Panc1 (cell line): ENCODE measurements around the gene BRME1. TPM values are rescaled to one million over a fixed set of nuclear protein-coding genes. Genes with fewer than 3 reads are reported as not detected.

Experiments used
- ATAC-seq: fragments of 200-7000 bp; cut with Tn5 transposase; 2 replicates; pipeline ENCODE4 v1.9.1; 2020; ENCODE audit warnings: mild to moderate bottlenecking, moderate library complexity
- BruUV-seq: library from RNA; stranded (reverse); fragments of 400-500 nt; replicated peaks from 2 replicates; lab custom pipeline; 2021; lab: Mats Ljungman, UMichigan
- CTCF ChIA-PET: fragments of 300-600 bp; sonication (Branson Sonifier 250); formaldehyde crosslinking; loops from one replicate; lab custom pipeline; 2022; ENCODE audit warnings: antibody characterized with exemption; lab: Charles Lee
- POLR2A ChIA-PET: fragments of 300-600 bp; sonication (Branson Sonifier 250); formaldehyde crosslinking; loops from one replicate; lab custom pipeline; 2022; ENCODE audit warnings: antibody characterized with exemption; lab: Charles Lee
- DNase-seq: peaks from one replicate; pipeline ENCODE4 v3.0.0-alpha.2; 2010; ENCODE audit warnings: low read depth, low spot score
- H3K27ac ChIP-seq: 2 replicates; pipeline ENCODE4 v1.5.1; 2011; ENCODE audit warnings: mild to moderate bottlenecking, low read length, inconsistent platforms
- H3K27me3 ChIP-seq: fragments of 200-500 bp; sonication (Bioruptor generic); 2 replicates; pipeline ENCODE4 v1.6.0; 2014; ENCODE audit warnings: low read length, inconsistent platforms; ENCODE audit not compliant: control insufficient read depth, insufficient read depth
- H3K36me3 ChIP-seq: fragments of 200-500 bp; sonication (Bioruptor generic); 2 replicates; pipeline ENCODE4 v1.5.1; 2014; ENCODE audit warnings: inconsistent platforms, mild to moderate bottlenecking, low read length, moderate library complexity; ENCODE audit not compliant: control insufficient read depth, insufficient read depth
- H3K4me1 ChIP-seq: 2 replicates; pipeline ENCODE4 v1.5.1; 2011; ENCODE audit warnings: inconsistent platforms, mild to moderate bottlenecking, low read length, moderate library complexity; ENCODE audit not compliant: control insufficient read depth, insufficient read depth
- H3K4me3 ChIP-seq, 2 experiments: 2 replicates each; pipeline ENCODE4 v1.5.1; 2011 to 2012; ENCODE audit warnings: low read depth in 2 of 2, low read length in 2 of 2, mild to moderate bottlenecking in 2 of 2, inconsistent platforms in 1 of 2, moderate library complexity in 1 of 2
- H3K9me3 ChIP-seq: fragments of 200-500 bp; sonication (Bioruptor generic); 2 replicates; pipeline ENCODE4 v1.5.1; 2014; ENCODE audit warnings: low read depth, mild to moderate bottlenecking, inconsistent platforms, low read length, moderate library complexity; ENCODE audit not compliant: control insufficient read depth, insufficient read depth
- CTCF ChIP-seq: fragments of 450-650 bp; IDR thresholded peaks from 2 replicates; pipeline ENCODE4 v1.5.1; 2017; ENCODE audit warnings: mild to moderate bottlenecking
- POLR2AphosphoS5 ChIP-seq: IDR thresholded peaks from 2 replicates; pipeline ENCODE4 v1.6.1; 2012; ENCODE audit warnings: mild to moderate bottlenecking, low read depth, low read length, moderate library complexity
- SIN3A ChIP-seq: IDR thresholded peaks from 2 replicates; pipeline ENCODE4 v1.6.1; 2012; ENCODE audit warnings: low read depth, mild to moderate bottlenecking, low read length, moderate library complexity, borderline replicate concordance; ENCODE audit not compliant: insufficient read depth
- TCF7L2 ChIP-seq: IDR thresholded peaks from 2 replicates; pipeline ENCODE4 v1.6.1; 2011; ENCODE audit warnings: mild to moderate bottlenecking, low read depth, low read length, inconsistent platforms
- in situ Hi-C: cut with HindIII; loops from 2 replicates; pipeline ENCODE4 v1.10.0; 2016; ENCODE audit warnings: low sequenced_read_pairs, low pct_unique_long_range_greater_than_20kb
- intact Hi-C: fragments of 100-400 bp; cut with micrococcal nuclease; formaldehyde crosslinking; loops from one replicate; pipeline ENCODE4 v1.10.0; 2022; ENCODE audit not compliant: unreplicated experiment
- total RNA-seq: library from RNA; stranded (reverse); gene quantifications from one replicate; pipeline ENCODE4 v1.2.1, GENCODE V29; 2021; ENCODE audit not compliant: unreplicated experiment
- TF ChIP-seq, protein P1 (sequence below), 2 experiments: IDR thresholded peaks; 2 replicates each; pipeline ENCODE4 v1.6.1; 2011 to 2012; ENCODE audit warnings: low read depth in 2 of 2, control low read depth in 1 of 2, low read length in 1 of 2, mild to moderate bottlenecking in 1 of 2, moderate library complexity in 1 of 2; ENCODE audit not compliant: insufficient read depth in 1 of 2

The BRME1 gene
- total RNA-seq, 1 experiment from 2014 or later: 6.5 TPM

- TF ChIP-seq, protein P1, sequence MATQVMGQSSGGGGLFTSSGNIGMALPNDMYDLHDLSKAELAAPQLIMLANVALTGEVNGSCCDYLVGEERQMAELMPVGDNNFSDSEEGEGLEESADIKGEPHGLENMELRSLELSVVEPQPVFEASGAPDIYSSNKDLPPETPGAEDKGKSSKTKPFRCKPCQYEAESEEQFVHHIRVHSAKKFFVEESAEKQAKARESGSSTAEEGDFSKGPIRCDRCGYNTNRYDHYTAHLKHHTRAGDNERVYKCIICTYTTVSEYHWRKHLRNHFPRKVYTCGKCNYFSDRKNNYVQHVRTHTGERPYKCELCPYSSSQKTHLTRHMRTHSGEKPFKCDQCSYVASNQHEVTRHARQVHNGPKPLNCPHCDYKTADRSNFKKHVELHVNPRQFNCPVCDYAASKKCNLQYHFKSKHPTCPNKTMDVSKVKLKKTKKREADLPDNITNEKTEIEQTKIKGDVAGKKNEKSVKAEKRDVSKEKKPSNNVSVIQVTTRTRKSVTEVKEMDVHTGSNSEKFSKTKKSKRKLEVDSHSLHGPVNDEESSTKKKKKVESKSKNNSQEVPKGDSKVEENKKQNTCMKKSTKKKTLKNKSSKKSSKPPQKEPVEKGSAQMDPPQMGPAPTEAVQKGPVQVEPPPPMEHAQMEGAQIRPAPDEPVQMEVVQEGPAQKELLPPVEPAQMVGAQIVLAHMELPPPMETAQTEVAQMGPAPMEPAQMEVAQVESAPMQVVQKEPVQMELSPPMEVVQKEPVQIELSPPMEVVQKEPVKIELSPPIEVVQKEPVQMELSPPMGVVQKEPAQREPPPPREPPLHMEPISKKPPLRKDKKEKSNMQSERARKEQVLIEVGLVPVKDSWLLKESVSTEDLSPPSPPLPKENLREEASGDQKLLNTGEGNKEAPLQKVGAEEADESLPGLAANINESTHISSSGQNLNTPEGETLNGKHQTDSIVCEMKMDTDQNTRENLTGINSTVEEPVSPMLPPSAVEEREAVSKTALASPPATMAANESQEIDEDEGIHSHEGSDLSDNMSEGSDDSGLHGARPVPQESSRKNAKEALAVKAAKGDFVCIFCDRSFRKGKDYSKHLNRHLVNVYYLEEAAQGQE (IDR thresholded peaks at IDR 0.05; ENCODE audit: insufficient read depth in 1 of 2, low read depth in 2 of 2, low read length in 1 of 2): no peak
- in situ Hi-C loops: no loop called here
- DNase-seq (no peak), ATAC-seq (no peak)
- Histone ChIP-seq H3K9me3 (no peaks in the 10 kb centered on the region), H3K27me3 (no peaks in the 10 kb centered on the region), H3K27ac (no peak overlapping the region), H3K4me1 (no peaks in the 10 kb centered on the region), H3K36me3 (no peaks in the 10 kb centered on the region), H3K4me3 (no peak overlapping the region)
- BruUV-seq: no TSS peak
- ChIA-PET POLR2A (no interaction called here), CTCF (interaction anchor here (0.6 kb wide), 1 partner anchor 11 kb away, joined by 9 read pairs; no protein-coding TSS in a partner anchor)
- intact Hi-C loops: no loop called here
Observed at GRCh38 chr19:13946414-13946813, 40.5 kb upstream of the BRME1 start.

DNA sequence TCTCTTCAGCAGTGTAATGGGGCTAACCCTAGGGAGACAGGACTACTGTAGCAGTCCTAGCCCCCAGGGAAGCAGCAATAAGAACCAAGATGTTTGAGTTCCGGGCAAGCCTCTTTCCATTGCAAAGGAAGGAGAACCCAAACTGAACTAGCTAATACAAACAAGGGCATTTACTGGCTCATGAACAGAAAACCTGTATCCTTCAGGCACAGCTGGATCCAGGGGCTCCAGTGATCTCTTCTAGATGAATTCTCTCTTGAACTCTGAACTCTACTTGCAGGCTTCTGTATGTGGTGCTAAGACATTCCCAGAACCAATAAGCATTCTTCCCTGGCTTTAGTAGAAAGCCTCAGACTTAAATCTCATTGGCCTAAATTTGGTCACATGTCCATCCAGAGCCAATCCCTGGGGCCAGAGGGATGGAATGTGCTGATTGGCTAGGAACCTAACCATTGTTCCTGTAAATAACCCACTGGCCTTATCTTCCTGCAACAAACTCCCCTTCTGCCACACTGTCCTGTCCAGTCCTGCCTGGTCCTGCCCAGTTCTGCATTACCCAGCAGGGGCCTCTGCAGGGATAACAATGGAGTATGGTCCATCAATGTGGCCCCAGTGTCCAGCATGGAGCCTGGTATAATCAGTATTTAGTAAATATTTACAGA is 36.2 kb upstream of the BRME1 start:
- CTCF ChIA-PET: no interaction called here
- no peak for ATAC-seq
- H3K27ac ChIP-seq: no peak overlapping the region
- no peak overlapping the region for H3K4me3 ChIP-seq
- no TSS peak for BruUV-seq
- POLR2A ChIA-PET: no interaction called here
- no peaks in the 10 kb centered on the region for H3K36me3 ChIP-seq
- no peaks in the 10 kb centered on the region for H3K27me3 ChIP-seq
- no peaks in the 10 kb centered on the region for H3K9me3 ChIP-seq
- no peak for DNase-seq
- intact Hi-C loops: no loop called here
- peaks cover 5% of the 10 kb centered on the region; the same call in 1 of the 2 replicates for H3K4me1 ChIP-seq
- in situ Hi-C loops: no loop called here
- TF ChIP-seq TCF7L2 (no peak), POLR2AphosphoS5 (no peak), SIN3A (no peak), CTCF (no peak)
- TF ChIP-seq, protein P1 (IDR thresholded peaks at IDR 0.05; ENCODE audit: insufficient read depth in 1 of 2, low read depth in 2 of 2, low read length in 1 of 2): no peak
